A549 treated with Hydrocortisone at 1 μM for 4 hours (cell line): ENCODE results near the gene CFHR2. TPM values are rescaled to one million over a fixed set of nuclear protein-coding genes. Genes with fewer than 3 reads are reported as not detected.

Experiments
- total RNA-seq: library from RNA; stranded (reverse); fragments of 200-300 nt; extraction: Qiagen RNA extraction; gene quantifications from 5 replicates; pipeline ENCODE4 v1.2.3, GENCODE V29; 2022

Gene CFHR2
- total RNA-seq: not detected in 5 replicates

DNA sequence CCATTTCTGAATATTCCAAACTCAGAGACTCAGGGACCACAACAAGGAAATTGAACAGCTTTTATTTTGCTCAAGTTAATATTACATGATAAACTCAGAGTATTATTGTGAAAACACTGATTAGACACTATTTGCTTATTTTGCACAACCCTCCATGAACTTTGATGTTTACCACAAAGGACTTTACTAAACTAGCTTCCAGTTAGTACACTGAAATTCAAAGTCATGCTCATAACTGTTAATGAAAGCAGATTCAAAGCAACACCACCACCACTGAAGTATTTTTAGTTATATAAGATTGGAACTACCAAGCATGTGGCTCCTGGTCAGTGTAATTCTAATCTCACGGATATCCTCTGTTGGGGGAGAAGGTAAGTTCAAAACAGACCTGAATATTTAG, at the start of gene CFHR2:
TSS of gene CFHR2 (plus strand) at position 171 of the 400 bp plus-strand sequence. CDS start at position 314, 143 bp downstream.

DNA sequence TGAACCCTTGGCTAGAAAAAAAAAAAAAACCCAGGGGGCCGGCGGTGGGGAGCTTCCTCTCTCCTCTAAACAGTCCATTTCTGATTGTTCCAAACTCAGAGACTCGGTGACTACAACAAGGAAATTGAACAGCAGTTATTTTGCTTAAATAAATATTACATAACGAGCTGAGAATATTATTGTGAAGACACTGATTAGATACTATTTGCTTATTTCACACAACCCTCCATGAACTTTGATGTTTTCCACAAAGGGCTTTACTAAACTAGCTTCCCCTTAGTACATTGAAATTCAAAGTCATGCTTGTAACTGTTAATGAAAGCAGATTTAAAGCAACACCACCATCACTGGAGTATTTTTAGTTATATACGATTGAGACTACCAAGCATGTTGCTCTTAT, 33.7 kb downstream of the CFHR2 start, which contains the start of gene CFHR5:
TSS of gene CFHR5 (plus strand) at position 279 of the 400 bp plus-strand sequence. CDS start at position 388, 109 bp downstream.

Other genes starting within 250 kb of the CFHR2 start
- gene CFHR3, start 168.9 kb upstream of the CFHR2 start, total RNA-seq: 0.16 to 0.22 TPM (median 0.20 TPM) in 4 of 5 replicates, not detected in the other
- gene CFHR1, start 124.0 kb upstream of the CFHR2 start, total RNA-seq: 0.13 to 0.22 TPM (median 0.17 TPM) in 5 replicates
- gene CFHR4, start 55.7 kb upstream of the CFHR2 start, total RNA-seq: not detected in 5 replicates
- not detected in 5 replicates for gene CFHR5, start 33.8 kb downstream of the CFHR2 start, total RNA-seq
- gene F13B, start 123.5 kb downstream of the CFHR2 start, total RNA-seq: 0.05 to 0.08 TPM (median 0.07 TPM) in 5 replicates
- 17.9 to 25.0 TPM (median 21.0 TPM) in 5 replicates for gene ASPM, start 202.9 kb downstream of the CFHR2 start, total RNA-seq